GM21737 (cell line): ENCODE data around the gene STPG1.
A peak's percentile ranks its signal among the peaks of the same experiment; 100 is the strongest.

Experiments used
- ATAC-seq: cut with Tn5 transposase; IDR thresholded peaks from one replicate; pipeline ENCODE4 v1.9.1; 2021; ENCODE audit warnings: mild to moderate bottlenecking, moderate library complexity; ENCODE audit not compliant: unreplicated experiment

STPG1 gene

GRCh38 chr1:24373710-24374109 is 39.9 kb downstream of the STPG1 start:
- no peak for ATAC-seq

DNA sequence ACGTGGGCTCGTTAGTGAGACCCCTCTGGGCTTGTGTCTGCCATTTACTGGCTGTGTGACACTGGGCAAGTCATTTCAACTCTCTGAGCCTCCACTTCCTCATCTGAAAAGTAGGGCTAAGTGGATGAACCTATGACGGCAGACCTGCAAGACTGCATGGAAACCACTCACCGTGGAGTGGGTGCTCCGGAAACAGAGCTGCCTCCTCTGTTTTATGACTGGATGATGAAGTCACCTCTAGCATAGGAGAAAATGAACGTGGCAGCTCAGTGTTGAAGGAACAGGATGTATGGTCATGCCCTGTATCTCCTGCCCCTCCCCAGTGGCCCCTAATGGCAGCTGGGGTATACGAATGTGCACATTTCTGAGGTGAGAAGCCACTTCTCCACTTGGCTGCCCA is 40.5 kb downstream of the STPG1 start:
- peak; percentile 49 for ATAC-seq

DNA sequence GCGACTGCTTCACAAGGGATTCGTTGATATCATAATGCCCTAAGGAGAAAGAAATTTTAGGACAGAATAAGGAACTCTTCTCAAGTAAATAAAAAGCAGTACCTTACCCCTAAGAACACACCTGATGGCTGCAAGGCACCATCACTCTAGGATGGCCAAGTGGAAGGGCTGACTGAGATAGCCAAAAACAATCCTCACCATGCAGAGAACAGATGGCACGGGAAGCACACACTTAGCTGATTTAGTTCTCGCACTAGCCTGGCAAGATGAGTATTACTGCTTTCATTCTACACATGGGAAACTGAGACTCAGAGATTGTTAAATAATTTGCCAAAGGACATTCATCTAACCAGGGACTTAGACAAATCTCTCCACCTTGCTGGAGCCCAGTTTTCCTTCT is 43.8 kb downstream of the STPG1 start:
- ATAC-seq = no peak

DNA sequence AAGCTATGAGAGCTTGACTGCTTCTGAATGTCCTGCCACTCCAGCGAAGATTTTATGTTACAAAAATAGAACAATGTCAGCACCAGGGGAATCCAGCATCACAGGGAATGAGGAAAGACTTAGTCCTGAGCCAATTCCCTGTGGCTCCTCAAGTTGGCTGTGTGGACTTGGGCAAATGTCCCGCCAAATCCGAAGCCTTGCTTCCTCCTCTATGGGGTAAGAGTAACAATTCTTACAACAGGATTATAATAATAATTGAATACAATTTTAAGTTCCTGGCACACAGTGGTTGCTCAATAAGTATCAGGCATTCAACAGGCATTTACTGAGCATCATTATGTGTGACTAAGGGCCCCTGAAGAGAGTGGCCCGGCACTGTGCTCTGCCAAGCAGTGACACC is 44.4 kb downstream of the STPG1 start:
- ATAC-seq = no peak

GRCh38 chr1:24366707-24367106 is 46.9 kb downstream of the STPG1 start:
- no peak for ATAC-seq

- ATAC-seq = no peak
Measured at GRCh38 chr1:24364975-24365678, 48.5 kb downstream of the STPG1 start.

DNA sequence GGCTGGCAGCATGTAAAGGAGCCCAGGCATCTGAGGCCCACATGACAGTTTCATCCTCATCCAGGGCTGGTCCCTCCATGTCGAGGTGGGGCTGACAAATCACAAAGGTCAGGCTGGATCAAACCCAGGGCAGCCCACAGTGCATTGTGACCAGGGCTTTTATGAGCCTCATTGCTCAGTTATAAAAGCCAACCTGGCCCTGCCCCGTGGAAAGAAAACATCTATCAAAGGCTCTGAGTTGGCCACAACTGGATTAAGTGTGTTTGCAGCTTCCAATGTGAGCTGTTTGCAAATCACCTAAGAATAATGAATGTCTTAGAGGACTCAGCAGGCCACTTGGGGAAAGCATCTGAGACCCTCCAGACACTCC is 49.0 kb downstream of the STPG1 start:
- no peak for ATAC-seq

GRCh38 chr1:24363994-24364393 is 49.6 kb downstream of the STPG1 start:
- ATAC-seq = no peak

GRCh38 chr1:24362982-24363614 is 50.5 kb downstream of the STPG1 start:
- no peak for ATAC-seq

DNA sequence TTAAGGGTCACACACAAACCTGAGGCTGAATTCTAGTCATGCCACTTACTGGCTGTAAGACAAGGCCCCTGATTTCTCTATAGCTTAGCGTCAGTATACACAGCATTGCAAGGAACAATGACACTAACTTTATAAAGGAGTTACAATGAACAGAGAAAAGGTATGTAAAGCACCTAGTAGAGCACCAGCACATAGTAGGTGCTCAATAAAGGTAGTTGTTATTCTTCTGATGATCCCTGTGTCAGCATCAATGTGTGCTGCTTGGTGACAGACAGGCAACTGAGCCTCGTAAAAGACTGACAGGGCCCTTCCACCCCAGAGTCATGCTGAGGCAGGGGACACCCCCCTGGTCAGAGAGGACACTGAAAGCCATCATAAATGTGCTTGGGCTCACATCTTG is 51.2 kb downstream of the STPG1 start:
- ATAC-seq = no peak

DNA sequence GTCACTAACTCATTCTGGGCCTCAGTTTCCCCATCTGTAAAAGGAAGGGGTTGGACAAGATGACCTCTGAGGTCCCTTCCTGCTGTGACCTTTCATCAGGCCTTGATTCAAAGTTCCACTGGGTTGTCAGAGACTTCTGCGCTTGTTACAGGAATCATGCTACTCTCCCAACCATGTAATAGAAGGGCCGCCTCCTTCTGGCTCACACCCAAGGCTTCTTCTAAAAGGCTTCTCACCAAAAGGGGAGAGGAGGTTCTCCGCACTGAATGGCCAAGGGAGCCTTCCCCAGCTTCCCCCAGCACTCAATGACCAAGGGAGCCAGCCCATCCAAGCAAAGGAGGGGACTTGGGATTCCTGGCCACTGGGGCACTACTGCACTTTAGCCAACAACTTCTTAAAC is 51.8 kb downstream of the STPG1 start:
- no peak for ATAC-seq

DNA sequence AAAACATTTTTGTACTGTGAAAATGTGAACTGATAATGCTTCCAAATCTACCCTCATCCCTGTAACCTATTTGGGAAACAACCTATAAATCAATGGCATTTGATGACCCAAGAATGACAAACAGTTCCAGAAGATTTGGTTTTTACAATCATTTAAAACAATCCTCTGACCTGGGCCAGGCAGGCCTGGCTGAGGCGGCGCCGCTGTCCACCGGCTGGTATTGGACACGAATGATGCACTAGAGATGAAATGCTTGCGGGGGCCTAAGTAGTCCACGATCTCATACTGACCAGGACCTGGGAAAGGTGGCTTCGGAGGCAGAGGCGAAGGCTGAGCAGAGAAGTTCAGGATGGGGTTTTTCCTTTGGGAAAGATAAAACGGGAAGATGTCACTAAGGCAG is 52.9 kb downstream of the STPG1 start:
- ATAC-seq = no peak

DNA sequence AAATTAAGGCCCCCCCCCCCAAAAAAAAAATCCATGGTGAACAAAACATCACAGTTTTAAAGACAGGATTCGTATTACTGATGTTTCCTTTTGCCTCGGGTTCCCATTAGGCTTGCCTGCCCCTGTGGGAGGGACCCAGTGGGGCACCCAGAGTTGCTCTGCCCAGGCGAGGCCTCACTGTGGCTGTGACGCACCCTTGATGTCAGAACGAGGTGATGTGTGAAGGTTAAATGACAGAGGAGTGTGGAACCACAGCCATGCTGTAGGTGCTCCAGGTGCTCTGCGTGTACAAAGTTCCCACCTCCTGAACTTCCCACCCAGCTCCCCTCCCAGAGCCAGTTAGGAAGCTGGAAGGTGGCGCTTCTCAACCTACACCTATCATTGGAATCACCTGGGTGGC is 56.5 kb downstream of the STPG1 start:
- no peak for ATAC-seq

DNA sequence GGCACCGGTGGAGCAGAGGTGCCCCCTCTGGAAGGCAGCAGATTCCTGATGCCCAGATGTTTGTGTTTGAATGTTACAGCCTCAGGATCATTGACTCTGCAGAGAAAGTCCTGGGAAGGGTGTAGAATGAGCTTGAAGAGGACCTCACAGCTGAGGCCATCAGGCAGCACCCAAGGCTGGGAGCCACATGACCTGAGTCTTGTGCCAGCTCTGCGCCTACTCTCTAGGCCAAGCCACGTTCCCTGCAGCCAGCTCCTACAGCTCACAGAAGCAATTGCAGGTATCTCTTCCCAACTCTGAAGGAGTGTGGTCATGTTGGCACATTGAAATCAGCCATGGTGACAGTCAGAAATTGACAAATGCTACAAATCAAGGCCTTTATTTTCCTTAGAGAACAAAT is 58.1 kb downstream of the STPG1 start:
- ATAC-seq = no peak

GRCh38 chr1:24353292-24353891 is 60.2 kb downstream of the STPG1 start:
- ATAC-seq = no peak

GRCh38 chr1:24351918-24352627 is 61.5 kb downstream of the STPG1 start:
- ATAC-seq = no peak

DNA sequence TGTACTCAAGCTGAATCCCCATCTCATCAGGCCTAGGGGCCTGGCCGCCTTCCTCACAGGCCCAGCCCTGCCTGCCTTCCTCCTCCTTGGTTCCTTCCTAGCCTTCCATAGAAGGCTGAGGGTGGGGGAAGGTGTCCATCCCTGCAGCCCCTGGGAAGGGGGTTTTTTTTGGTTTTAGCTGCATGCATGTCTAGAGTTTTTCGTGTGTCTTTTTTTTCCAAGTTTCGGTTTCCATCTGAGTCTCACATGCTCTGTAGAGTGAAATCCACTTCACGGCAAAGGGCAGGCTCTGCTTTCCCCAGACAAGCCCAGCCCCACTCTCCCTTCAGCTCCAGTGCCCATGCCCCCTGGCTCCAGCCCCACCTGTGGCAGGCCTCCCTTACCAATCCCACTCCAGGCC is 62.3 kb downstream of the STPG1 start:
- no peak for ATAC-seq

DNA sequence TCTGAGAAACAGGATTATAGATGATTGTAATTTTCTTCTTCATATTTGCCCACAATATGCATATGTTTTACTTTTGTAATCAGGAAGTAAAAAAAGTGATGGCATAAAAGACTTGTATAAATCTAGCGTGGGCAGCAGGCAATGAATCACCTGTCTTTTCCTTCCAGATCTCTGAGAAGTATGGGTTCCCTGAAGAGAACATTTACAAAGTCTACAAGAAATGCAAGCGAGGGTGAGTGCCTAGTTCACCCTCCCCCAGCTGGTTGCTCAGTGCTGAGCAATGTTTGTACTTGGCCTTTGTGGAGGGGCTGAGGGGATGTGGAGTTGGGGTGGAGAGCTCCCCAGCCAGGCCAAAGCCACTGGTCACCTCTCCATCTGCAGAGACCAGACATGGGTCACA is 63.7 kb downstream of the STPG1 start:
- no peak for ATAC-seq

DNA sequence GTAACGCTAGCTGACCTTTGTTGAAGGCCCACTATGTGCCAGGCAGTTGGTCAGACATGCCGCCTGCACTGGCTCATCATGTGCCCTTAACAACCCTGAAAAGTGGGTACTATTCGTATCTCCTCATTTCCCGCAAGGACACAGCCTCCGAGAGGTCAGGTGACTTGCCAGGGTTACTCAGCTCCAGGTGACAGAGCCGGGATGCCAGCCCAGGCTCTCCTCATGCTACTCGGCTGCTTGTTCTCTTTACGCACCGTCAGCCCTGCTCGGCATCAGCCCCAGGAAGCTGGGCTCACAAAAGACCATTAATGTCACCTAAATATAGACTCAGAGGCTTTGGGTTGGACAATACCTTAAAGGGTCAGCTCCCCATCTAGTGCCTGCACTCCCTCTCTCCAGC is 65.4 kb downstream of the STPG1 start:
- ATAC-seq = no peak

DNA sequence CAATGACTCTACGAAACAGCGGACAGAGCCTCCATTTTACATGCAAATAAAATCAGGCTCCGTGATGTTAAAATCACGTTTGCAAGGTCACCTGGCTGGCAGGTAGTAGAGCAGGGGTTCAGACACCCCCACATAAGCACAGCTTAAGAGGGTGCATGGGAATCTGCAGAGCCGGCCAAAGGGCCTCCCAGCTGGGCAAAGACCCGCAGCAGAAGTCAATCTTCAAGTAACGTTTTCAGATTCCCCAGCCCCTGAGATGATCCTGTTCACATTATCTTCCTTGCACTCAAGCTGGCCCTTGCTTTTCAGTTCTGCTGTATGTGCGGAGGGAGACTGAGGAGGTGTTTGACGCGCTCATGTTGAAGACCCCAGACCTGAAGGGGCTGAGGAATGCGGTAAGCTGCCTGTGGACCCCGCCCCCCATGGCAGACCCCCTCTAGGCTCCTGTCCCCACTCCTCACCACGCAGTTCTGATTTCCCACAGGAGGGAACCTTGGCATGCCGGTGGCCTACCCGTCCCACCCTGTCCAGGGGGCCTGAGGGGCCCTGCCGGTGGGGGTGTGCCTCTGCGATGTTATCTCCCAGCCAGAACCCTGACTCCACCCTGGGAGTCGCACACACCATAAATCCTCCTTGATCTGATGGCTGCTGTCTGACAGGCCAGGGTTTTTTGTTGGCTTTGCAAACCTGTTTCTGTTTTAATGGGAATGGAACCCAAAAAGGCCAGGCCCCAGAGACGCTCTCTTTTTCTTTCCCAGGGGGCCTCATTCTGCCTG is 66.2 kb downstream of the STPG1 start:
- no peak for ATAC-seq

DNA sequence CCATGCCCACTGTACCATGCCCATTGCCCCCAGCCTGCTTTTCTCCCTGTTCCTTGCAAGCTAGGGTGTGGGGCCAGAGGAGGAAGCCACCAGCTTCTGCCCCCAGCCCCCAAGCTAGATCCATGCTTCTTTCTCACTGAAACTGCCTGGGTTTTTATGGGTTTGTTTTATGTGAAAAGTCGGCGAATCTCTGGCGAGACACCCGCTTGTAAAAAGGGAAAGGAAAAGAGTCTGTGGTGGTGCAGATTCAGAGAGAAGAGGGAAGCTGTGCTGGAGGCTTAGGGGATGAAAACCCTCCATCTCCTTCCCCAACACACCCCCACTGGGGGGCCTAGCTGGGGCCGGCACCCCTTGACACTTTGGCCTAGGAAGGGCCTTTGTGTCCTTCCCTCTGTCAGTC is 68.2 kb downstream of the STPG1 start:
- ATAC-seq = no peak
